GOT3 (cell line): ENCODE data around the gene CDAN1.
"Not testable (repeated sequence)": the region's sequence is repeated elsewhere in the genome, so short reads cannot be mapped to it uniquely, and the experiment has no call there.

ENCODE experiments used
- DNase-seq: peaks from one replicate; lab custom pipeline; 2025; ENCODE audit warnings: mixed read lengths; lab: John Stamatoyannopoulos, UW

CDAN1 gene

GRCh38 chr15:42736793-42737528, at the start of gene CDAN1:
Gene CDAN1, minus strand, starts transcription at chr15:42737128. Its CDS starts 26 bp downstream, at chr15:42737102.
- peak; percentile 70 for DNase-seq

DNA sequence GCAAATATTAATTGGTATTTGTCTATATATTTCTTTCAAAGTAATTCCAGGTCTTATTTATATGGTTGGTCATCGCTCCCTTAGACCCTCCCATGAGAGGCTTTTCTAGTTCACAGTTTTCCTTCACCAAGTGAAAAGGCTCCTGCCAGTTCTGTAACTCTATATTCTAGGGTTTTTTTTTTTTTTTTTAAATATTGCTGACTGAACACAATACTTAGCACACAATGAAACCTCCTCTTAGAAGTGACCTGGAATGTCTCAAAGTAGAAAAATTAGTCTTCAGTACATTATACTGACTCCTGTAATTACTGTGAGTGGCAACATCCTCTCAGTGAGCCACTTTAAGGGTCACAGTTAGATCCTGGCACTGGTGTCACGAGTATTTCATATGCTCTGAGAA, 48.6 kb upstream of the CDAN1 start:
- no peak for DNase-seq

GRCh38 chr15:42784705-42785104, 47.8 kb upstream of the CDAN1 start:
- DNase-seq = no peak

- no peak for DNase-seq
Observed at GRCh38 chr15:42782716-42783115, 45.8 kb upstream of the CDAN1 start.

GRCh38 chr15:42775416-42775815, 38.5 kb upstream of the CDAN1 start:
- DNase-seq = no peak

DNA sequence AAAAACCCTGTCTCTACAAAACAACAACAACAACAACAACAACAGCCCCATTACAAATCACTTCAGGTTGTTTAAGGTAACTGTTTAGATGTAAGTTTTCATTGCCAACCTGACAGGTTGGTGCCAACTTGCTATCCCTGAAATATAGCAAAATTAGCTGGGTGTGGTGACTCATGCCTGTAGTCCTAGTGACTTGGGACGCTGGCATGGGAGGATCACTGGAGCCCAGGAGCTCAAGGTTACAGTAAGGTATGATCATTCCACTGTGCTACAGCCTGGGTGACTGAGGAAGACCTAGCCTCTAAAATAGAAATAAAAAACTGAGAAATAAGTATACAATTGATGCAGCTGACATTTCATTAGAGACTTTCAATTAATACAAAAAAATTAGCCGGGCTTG, 36.0 kb upstream of the CDAN1 start:
- no peak for DNase-seq

DNA sequence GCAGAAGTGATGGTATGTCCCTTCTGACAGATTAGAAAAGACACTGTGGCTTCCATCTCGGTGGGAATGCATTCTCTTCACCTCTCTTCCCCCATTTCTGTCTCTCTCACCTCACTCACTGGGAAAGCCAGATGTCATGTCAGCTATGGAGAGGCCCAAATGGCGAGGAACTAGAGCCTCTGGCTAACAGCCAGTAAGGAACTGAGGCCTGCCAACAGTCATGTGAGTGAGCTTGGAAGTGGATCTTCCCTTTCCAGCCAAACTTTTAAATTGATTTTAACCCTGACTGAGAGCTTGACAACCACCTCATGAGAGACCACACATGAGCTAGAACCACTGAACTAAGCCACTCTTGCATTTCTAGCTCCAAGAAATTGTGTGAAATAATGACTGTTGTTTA, 35.2 kb upstream of the CDAN1 start:
- no peak for DNase-seq

DNA sequence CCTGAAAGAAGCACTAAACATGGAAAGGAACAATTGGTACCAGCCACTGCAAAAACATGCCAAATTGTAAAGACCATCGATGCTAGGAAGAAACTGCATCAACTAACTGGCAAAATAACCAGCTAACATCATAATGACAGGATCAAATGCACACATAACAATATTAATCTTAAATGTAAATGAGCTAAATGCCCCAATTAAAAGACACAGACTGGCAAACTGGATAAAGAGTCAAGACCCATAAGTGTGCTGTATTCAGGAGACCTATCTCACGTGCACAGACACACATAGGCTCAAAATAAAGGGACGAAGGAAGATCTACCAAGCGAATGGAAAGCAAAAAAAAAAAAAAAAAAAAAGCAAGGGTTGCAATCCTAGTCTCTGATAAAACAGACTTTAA, 29.2 kb upstream of the CDAN1 start:
- DNase-seq = not testable (repeated sequence)

- DNase-seq = not testable (repeated sequence)
Observed at GRCh38 chr15:42764154-42764731, 27.3 kb upstream of the CDAN1 start.

- DNase-seq = not testable (repeated sequence)
Observed at GRCh38 chr15:42761813-42762212, 24.9 kb upstream of the CDAN1 start.

GRCh38 chr15:42760759-42761158, 23.8 kb upstream of the CDAN1 start:
- no peak for DNase-seq

GRCh38 chr15:42759093-42759492, 22.2 kb upstream of the CDAN1 start:
- no peak for DNase-seq

DNA sequence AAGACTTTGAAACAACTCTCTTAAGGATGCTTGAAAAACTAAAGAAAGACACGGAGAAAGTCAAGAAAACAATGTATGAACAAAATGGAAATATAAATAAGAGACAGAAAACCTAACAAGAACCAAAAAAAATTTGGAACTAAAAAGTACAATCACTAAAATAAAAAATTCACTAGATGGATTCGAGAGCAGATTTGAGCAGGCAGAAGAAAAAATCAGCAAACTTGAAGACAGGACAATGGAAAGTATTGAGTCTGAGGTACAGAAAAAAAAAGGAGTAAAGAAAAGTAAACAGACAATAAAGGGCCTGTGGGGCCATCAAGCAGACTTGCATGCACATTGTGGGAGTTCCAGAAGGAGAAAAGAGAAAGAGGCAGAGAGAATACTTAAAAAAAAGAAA, 13.4 kb upstream of the CDAN1 start:
- DNase-seq = no peak

DNA sequence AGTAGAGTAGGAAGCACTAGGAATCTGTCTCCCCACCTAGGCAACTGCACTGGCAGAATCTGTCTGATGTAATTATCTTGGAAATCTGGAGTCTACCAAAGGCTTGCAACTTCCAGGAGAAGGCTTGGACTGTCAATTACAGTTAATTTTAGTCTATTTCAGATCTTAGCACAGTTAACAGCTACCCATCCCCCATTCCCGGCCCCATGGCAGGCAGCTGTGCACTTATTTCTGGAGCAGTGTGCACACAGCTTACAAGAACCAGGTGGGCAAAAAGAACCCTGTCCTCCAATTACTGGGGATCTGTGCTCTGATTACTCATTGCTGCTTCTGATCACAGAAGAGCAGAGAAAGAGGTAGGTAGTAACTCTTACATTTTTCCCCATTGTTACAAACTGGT, 12.3 kb upstream of the CDAN1 start:
- no peak for DNase-seq

GRCh38 chr15:42744195-42744594, 7.3 kb upstream of the CDAN1 start:
- DNase-seq = no peak

DNA sequence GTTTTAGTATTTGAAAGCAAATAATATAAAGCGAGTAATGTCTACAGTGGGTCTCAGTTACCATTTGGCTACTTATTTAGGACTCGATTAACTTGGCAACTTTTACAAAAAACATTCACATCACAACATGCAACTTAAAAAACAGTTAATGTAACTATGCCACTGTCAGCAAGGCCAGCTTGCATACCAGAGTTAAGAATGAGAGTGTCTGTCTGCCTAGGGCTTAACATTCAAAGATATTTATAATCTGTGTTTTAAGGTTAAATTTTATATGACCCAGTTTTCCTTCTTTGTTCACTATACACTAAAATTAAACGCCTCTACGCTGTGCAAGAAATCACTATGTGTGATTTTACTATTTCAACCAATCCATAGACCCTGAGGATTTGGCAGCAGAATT, 5.2 kb upstream of the CDAN1 start:
- no peak for DNase-seq

DNA sequence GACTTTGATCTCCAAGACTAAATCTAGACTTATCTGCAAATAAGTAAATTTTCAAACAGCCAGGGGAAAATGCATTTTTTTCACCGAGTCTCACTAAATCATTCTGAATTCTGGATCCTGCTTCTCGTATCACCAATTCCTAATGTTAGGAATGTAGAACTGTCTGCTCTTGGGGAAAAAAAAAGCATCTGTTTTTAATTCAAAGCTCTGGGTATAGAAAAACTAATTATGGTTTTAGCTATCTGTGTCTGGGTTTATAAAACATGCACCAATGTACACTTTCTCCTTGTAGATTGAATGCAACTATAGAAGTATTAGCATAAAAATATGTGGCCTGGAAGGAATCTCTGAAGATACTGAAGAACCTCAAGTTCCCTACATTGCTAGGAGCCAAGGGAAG, 4.8 kb upstream of the CDAN1 start:
- no peak for DNase-seq

DNA sequence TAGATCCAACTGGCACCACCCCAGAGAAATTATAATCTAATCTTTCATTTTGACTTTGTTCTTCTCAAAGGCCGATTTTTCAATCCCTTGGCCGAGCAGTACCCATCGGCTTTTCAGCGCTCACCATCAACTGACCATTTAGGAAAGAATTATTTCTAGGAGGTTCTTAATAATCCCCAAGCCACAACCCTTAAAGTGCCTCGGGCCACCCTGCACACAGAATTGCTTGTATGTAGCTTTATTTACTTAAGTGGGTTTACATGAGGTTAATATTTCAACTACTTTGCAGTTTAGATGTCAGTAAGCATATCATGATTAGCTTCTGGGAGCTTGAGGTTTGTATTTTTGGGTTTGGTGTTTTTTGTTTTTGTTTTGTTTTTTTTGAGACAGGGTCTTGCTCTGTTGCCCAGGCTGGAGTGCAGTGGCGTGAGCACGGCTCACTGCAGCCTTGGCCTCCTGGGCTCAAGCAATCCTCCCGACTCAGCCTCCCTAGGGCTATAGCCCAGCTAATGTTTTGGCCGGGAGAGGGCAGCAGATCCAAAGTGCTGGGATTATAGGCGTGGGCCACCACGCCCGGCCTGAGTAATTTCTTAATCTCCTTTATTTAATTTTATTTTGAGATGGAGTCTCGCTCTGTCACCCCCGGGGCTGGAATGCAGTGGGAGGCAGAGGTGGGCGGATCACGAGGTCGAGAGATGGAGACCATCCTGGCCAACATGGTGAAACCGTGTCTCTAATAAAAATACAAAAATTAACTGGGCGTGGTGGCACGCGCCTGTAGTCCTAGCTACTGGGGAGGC, 801 bp upstream of the CDAN1 start:
- DNase-seq = no peak

DNA sequence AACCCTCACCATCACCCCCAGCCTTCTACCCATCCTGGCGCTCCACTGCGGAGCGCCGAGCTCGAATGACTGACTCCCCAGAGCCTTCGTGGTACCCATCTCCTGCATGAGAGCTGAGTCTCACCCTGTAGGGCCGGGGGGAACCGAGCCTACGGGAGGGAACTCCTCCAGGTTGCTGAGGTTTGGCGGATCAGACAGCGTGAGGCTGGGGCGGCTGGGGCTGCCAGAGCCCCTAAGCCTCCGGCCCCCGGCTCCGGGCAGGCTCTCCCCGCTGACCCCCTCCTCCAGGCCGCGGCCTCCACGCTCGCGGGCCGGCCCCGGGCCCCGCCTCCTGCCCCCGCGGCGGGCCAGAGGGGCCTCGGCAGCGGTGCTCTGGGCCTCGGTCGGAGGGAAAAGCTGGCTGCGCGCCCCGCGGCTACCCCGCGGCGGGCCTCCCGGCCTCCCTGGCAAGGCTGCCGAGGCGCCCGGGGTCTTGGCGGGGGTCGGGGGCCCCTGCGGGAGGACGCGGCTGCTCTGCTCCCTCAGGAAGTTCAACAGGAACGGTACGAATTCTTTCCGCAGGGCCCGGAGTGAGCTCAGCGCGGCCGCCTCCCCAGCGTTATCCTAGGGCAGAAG, 643 bp downstream of the CDAN1 start:
- DNase-seq = no peak

GRCh38 chr15:42735382-42736165, 1.4 kb downstream of the CDAN1 start:
- no peak for DNase-seq

GRCh38 chr15:42734076-42734672, 2.8 kb downstream of the CDAN1 start:
- no peak for DNase-seq
